ENCODE measurements around the gene ZNF524. TPM values are rescaled to one million over a fixed set of nuclear protein-coding genes. Genes with fewer than 3 reads are reported as not detected.

The ZNF524 gene
- total RNA-seq, 1 experiment from 2014 or later, result 26.4 TPM

DNA sequence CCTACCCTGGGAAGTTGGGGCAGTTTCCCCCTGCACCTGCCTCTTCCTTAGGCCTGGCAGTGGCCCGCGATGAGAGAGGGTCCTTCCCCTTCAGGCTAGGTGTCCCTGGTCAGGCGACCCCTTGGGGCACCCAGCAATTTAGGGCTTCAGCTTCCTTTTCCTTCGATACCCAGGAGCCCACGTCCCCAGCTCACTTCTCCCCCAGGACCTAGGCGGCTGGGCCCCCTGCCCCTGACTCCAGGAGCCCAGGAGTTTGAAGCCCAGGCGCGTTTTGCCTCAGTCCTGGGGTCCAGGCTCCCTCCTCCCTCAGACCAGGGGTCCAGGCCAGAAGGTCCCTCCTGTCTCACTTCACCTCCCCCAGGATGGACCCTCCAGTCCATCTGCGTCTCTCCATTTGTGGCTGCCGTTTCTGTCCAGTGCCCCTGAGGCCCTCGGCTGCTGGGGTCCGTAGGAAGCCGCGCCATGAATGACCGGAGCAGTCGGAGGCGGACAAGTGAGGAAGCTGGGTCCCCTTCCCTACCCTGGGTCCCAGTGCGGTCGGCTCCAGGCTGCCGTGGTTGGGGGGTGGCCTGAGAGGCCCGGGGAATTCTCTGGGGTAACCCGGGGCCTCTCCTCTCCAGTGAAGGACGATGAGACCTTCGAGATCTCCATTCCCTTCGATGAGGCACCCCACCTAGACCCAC, 48.6 kb downstream of the ZNF524 start:
- DNase-seq (ENCODE audit: low read depth, low spot score), result no peak
- intact Hi-C loops (cut with micrococcal nuclease; ENCODE audit: unreplicated experiment), result no loop called here
- no peaks in the 10 kb centered on the region for H3K27me3 ChIP-seq (ENCODE audit: control insufficient read depth, insufficient read depth, low read length)
- in situ Hi-C loops (cut with HindIII; ENCODE audit: low pct_unique_long_range_greater_than_20kb, low sequenced_read_pairs), result no loop called here
- H3K27ac ChIP-seq (ENCODE audit: low read length), result peak overlapping the region; percentile 94
- H3K9me3 ChIP-seq (ENCODE audit: control insufficient read depth, insufficient read depth, low read depth, low read length), result no peaks in the 10 kb centered on the region
- CTCF ChIA-PET, result interaction anchor here (0.6 kb wide), 1 partner anchor 659 kb away, joined by 4 read pairs; no protein-coding TSS in a partner anchor
- BruUV-seq (replicated peaks), result no TSS peak
- POLR2A ChIA-PET, result no interaction called here
- peaks cover 36% of the 10 kb centered on the region for H3K4me1 ChIP-seq (ENCODE audit: control insufficient read depth, insufficient read depth, low read length)
- TF ChIP-seq SIN3A (IDR thresholded peaks at IDR 0.05; ENCODE audit: borderline replicate concordance, insufficient read depth, low read depth, low read length) (no peak), TCF7L2 (IDR thresholded peaks at IDR 0.05; ENCODE audit: low read depth, low read length) (no peak)
- TF ChIP-seq, protein P1, sequence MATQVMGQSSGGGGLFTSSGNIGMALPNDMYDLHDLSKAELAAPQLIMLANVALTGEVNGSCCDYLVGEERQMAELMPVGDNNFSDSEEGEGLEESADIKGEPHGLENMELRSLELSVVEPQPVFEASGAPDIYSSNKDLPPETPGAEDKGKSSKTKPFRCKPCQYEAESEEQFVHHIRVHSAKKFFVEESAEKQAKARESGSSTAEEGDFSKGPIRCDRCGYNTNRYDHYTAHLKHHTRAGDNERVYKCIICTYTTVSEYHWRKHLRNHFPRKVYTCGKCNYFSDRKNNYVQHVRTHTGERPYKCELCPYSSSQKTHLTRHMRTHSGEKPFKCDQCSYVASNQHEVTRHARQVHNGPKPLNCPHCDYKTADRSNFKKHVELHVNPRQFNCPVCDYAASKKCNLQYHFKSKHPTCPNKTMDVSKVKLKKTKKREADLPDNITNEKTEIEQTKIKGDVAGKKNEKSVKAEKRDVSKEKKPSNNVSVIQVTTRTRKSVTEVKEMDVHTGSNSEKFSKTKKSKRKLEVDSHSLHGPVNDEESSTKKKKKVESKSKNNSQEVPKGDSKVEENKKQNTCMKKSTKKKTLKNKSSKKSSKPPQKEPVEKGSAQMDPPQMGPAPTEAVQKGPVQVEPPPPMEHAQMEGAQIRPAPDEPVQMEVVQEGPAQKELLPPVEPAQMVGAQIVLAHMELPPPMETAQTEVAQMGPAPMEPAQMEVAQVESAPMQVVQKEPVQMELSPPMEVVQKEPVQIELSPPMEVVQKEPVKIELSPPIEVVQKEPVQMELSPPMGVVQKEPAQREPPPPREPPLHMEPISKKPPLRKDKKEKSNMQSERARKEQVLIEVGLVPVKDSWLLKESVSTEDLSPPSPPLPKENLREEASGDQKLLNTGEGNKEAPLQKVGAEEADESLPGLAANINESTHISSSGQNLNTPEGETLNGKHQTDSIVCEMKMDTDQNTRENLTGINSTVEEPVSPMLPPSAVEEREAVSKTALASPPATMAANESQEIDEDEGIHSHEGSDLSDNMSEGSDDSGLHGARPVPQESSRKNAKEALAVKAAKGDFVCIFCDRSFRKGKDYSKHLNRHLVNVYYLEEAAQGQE (IDR thresholded peaks at IDR 0.05; ENCODE audit: insufficient read depth in 1 of 2, low read depth in 2 of 2, low read length in 1 of 2), result no peak
- TF ChIP-seq, protein P2, sequence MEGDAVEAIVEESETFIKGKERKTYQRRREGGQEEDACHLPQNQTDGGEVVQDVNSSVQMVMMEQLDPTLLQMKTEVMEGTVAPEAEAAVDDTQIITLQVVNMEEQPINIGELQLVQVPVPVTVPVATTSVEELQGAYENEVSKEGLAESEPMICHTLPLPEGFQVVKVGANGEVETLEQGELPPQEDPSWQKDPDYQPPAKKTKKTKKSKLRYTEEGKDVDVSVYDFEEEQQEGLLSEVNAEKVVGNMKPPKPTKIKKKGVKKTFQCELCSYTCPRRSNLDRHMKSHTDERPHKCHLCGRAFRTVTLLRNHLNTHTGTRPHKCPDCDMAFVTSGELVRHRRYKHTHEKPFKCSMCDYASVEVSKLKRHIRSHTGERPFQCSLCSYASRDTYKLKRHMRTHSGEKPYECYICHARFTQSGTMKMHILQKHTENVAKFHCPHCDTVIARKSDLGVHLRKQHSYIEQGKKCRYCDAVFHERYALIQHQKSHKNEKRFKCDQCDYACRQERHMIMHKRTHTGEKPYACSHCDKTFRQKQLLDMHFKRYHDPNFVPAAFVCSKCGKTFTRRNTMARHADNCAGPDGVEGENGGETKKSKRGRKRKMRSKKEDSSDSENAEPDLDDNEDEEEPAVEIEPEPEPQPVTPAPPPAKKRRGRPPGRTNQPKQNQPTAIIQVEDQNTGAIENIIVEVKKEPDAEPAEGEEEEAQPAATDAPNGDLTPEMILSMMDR (IDR thresholded peaks at IDR 0.05), result no peak
- H3K36me3 ChIP-seq (ENCODE audit: control insufficient read depth, insufficient read depth, low read length), result peaks cover 16% of the 10 kb centered on the region
- peak; percentile 19; the same call in 1 of the 2 replicates for ATAC-seq
- peak overlapping the region; percentile 70 to 78 for H3K4me3 ChIP-seq (ENCODE audit: low read depth in 2 of 2, low read length in 2 of 2)

DNA sequence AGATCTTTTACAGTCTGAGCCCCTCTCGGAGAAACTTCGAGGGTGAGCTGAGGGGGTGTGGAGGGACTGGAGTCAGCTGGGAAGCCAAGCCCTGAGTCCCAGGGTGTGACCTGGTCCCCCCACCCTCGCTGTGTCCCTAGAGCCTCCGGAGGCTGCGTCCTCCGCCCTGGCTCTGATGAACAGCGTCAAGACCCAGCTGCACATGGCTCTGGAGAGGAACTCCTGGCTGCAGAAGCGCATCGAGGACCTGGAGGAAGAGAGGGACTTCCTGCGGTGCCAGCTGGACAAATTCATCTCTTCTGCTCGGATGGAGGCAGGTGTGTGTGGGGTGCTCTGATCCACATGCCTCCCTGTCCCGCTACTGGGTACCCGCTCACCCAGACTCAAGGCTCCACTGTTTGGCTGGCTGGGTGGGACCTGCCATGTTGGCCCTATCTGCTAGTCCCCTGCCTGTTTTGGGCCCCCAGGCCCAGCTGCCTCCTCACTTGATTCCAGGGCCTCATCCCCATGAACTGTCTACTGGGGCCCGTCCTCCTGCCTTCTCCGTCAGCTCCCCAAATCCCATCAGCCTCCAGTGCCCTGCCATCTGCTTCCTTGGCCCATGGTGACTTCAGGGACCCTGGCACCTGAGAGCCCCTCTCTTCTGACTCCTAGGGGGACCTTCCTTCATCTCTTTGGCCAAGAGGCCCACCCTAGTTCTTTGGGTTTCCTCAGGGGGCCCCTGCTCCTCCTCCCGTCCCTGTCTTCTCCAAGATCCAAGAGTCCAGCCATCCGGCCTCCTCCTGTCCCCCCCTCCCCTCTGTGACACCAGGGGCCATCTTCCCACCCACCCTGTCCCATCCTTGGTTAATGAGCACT, 49.4 kb downstream of the ZNF524 start:
- intact Hi-C loops (cut with micrococcal nuclease; ENCODE audit: unreplicated experiment) (no loop called here), in situ Hi-C loops (cut with HindIII; ENCODE audit: low pct_unique_long_range_greater_than_20kb, low sequenced_read_pairs) (no loop called here)
- DNase-seq (ENCODE audit: low read depth, low spot score), result no peak
- Histone ChIP-seq H3K27ac (ENCODE audit: low read length) (peak overlapping the region; percentile 94), H3K4me3 (ENCODE audit: low read depth in 2 of 2, low read length in 2 of 2) (peak overlapping the region; percentile 70 to 78), H3K4me1 (ENCODE audit: control insufficient read depth, insufficient read depth, low read length) (peaks cover 33% of the 10 kb centered on the region), H3K36me3 (ENCODE audit: control insufficient read depth, insufficient read depth, low read length) (peaks cover 10% of the 10 kb centered on the region), H3K9me3 (ENCODE audit: control insufficient read depth, insufficient read depth, low read depth, low read length) (no peaks in the 10 kb centered on the region), H3K27me3 (ENCODE audit: control insufficient read depth, insufficient read depth, low read length) (no peaks in the 10 kb centered on the region)
- no TSS peak for BruUV-seq (replicated peaks)
- TF ChIP-seq, protein P1 (IDR thresholded peaks at IDR 0.05; ENCODE audit: insufficient read depth in 1 of 2, low read depth in 2 of 2, low read length in 1 of 2), result no peak
- TF ChIP-seq SIN3A (IDR thresholded peaks at IDR 0.05; ENCODE audit: borderline replicate concordance, insufficient read depth, low read depth, low read length) (no peak), TCF7L2 (IDR thresholded peaks at IDR 0.05; ENCODE audit: low read depth, low read length) (no peak), POLR2AphosphoS5 (IDR thresholded peaks at IDR 0.05; ENCODE audit: low read depth, low read length) (no peak)
- TF ChIP-seq, protein P2 (IDR thresholded peaks at IDR 0.05), result no peak
- ATAC-seq, result no peak
- ChIA-PET POLR2A (no interaction called here), CTCF (no interaction called here)

All from Panc1 (cell line).